Upper lobe of left lung (tissue), 6 donors: ENCODE data around the gene GAS2L1. TPM values are rescaled to one million over a fixed set of nuclear protein-coding genes. Genes with fewer than 3 reads are reported as not detected.

ENCODE experiments used
- ATAC-seq, 2 donors: fragments of 200-7000 bp; cut with Tn5 transposase; one replicate each; pipeline ENCODE4 v1.9.1; 2022; ENCODE audit warnings: mild to moderate bottlenecking in 2 of 2, moderate library complexity in 2 of 2; ENCODE audit not compliant: low FRiP score in 2 of 2
- DNase-seq, 2 donors: peaks; one replicate each; pipeline ENCODE4 v3.0.0-alpha.2; 2019 to 2020
- H3K27ac ChIP-seq, 4 donors: fragments of 200-600 bp; sonication (generic); one replicate each; pipeline ENCODE4 v1.5.1; 2016 to 2019
- H3K27me3 ChIP-seq, 4 donors: fragments of 200-600 bp; sonication (generic); one replicate each; pipeline ENCODE4 v1.5.1; 2017 to 2019
- H3K36me3 ChIP-seq, 4 donors: fragments of 200-600 bp; sonication (generic); one replicate each; pipeline ENCODE4 v1.5.1; 2016 to 2019
- H3K4me1 ChIP-seq, 4 donors: fragments of 200-600 bp; sonication (generic); one replicate each; pipeline ENCODE4 v1.5.1; 2018 to 2019
- H3K4me3 ChIP-seq, 4 donors: fragments of 200-600 bp; sonication (generic); one replicate each; pipeline ENCODE4 v1.5.1; 2017 to 2019; ENCODE audit warnings: mild to moderate bottlenecking in 2 of 4, moderate library complexity in 1 of 4
- H3K9me3 ChIP-seq, 4 donors: fragments of 200-600 bp; sonication (generic); one replicate each; pipeline ENCODE4 v1.5.1; 2018 to 2019
- CTCF ChIP-seq, 6 experiments: fragments of 450-650 bp in 4 of 6; fragments of 200-600 bp in 2 of 6; sonication (generic) in 2 of 6; IDR thresholded peaks; one replicate each; pipeline ENCODE4 v1.5.1; 2016 to 2019; ENCODE audit warnings: antibody characterized with exemption in 6 of 6
- EP300 ChIP-seq, 4 donors: sonication (generic); formaldehyde crosslinking; IDR thresholded peaks; one replicate each; pipeline ENCODE4 v1.5.1; 2017; ENCODE audit warnings: antibody characterized with exemption in 4 of 4, control low read depth in 2 of 4
- POLR2A ChIP-seq, 4 donors: fragments of 450-650 bp; IDR thresholded peaks; one replicate each; pipeline ENCODE4 v1.5.1; 2016 to 2017; ENCODE audit warnings: antibody characterized with exemption in 4 of 4, mild to moderate bottlenecking in 2 of 4
- POLR2AphosphoS5 ChIP-seq, 2 donors: sonication (generic); formaldehyde crosslinking; IDR thresholded peaks; one replicate each; pipeline ENCODE4 v1.5.1; 2017; ENCODE audit warnings: antibody characterized with exemption in 2 of 2
- WGBS, 2 donors: methylation state at CpG; one replicate each; pipeline ENCODE4 v1.1.5; 2017 to 2018; 5-methylcytosine and 5-hydroxymethylcytosine counted together
- total RNA-seq, 6 donors: library from RNA; depleted of rRNA in 4 of 6; stranded (reverse); fragments of >200 nt in 4 of 6; gene quantifications; one replicate each; pipeline versions ENCODE4 v1.1.0 to v1.2.1, GENCODE V29; 2016 to 2021
- donor health status: DM: no; HTN: no; CAD: no; lungs with moderate emphysema.
- donor health status: DM: no; HTN: yes; CAD: no; lungs with severe emphysema.

GAS2L1 gene
- total RNA-seq, 6 donors from 2014 or later, result 14.4 to 63.4 (median 36.1) TPM

- DNase-seq (no peak), ATAC-seq (no peak)
- Histone ChIP-seq H3K36me3 (peaks cover 18 to 97% (median 82%) of the 10 kb centered on the region in 4 donors), H3K27ac (no peak overlapping the region), H3K27me3 (no peaks in the 10 kb centered on the region), H3K9me3 (no peaks in the 10 kb centered on the region), H3K4me1 (peaks cover 0 to 15% (median 4%) of the 10 kb centered on the region in 4 donors), H3K4me3 (no peak overlapping the region)
- no peak for TF ChIP-seq CTCF (IDR thresholded peaks at IDR 0.05)
- no peak for TF ChIP-seq POLR2AphosphoS5 (IDR thresholded peaks at IDR 0.05)
- TF ChIP-seq EP300 (IDR thresholded peaks at IDR 0.05), result no peak
- TF ChIP-seq POLR2A (IDR thresholded peaks at IDR 0.05), result no peak
- 96 to 100% methylated on average over 2 of the region's 2 CpGs for WGBS, 2 donors
These were observed 41.6 kb downstream of the GAS2L1 start for GRCh38 chr22:29348041-29348440.

- Histone ChIP-seq H3K27me3 (no peaks in the 10 kb centered on the region), H3K4me3 (no peak overlapping the region), H3K27ac (no peak overlapping the region), H3K36me3 (peaks cover 24 to 97% (median 87%) of the 10 kb centered on the region in 4 donors), H3K9me3 (no peaks in the 10 kb centered on the region), H3K4me1 (peaks cover 0 to 6% (median under 1%) of the 10 kb centered on the region in 4 donors)
- no peak for TF ChIP-seq EP300 (IDR thresholded peaks at IDR 0.05)
- TF ChIP-seq POLR2AphosphoS5 (IDR thresholded peaks at IDR 0.05), result no peak
- TF ChIP-seq POLR2A (IDR thresholded peaks at IDR 0.05), result no peak
- no peak for TF ChIP-seq CTCF (IDR thresholded peaks at IDR 0.05)
- ATAC-seq (no peak), DNase-seq (no peak)
- 95 to 96% methylated on average over 18 of the region's 18 CpGs for WGBS, 2 donors
These were observed 42.5 kb downstream of the GAS2L1 start for GRCh38 chr22:29348956-29349355.

- DNase-seq, result no peak
- no peak overlapping the region for H3K4me3 ChIP-seq
- H3K27ac ChIP-seq, result no peak overlapping the region
- H3K9me3 ChIP-seq, result no peaks in the 10 kb centered on the region
- peaks cover 0 to 2% (median 0%) of the 10 kb centered on the region in 4 donors for H3K4me1 ChIP-seq
- ATAC-seq, result no peak
- WGBS, 2 donors, result 95 to 97% methylated on average over 6 of the region's 6 CpGs
- H3K36me3 ChIP-seq, result peaks cover 36 to 100% (median 96%) of the 10 kb centered on the region in 4 donors
- no peak for TF ChIP-seq POLR2A (IDR thresholded peaks at IDR 0.05)
- no peak for TF ChIP-seq CTCF (IDR thresholded peaks at IDR 0.05)
- TF ChIP-seq POLR2AphosphoS5 (IDR thresholded peaks at IDR 0.05), result no peak
- TF ChIP-seq EP300 (IDR thresholded peaks at IDR 0.05), result no peak
- H3K27me3 ChIP-seq, result no peaks in the 10 kb centered on the region
These were observed 44.6 kb downstream of the GAS2L1 start for GRCh38 chr22:29351042-29351441.

GRCh38 chr22:29351891-29352290, 45.4 kb downstream of the GAS2L1 start:
- Histone ChIP-seq H3K36me3 (peaks cover 39 to 100% (median 96%) of the 10 kb centered on the region in 4 donors), H3K27me3 (no peaks in the 10 kb centered on the region), H3K9me3 (no peaks in the 10 kb centered on the region), H3K27ac (no peak overlapping the region), H3K4me1 (no peaks in the 10 kb centered on the region), H3K4me3 (no peak overlapping the region)
- TF ChIP-seq POLR2A (IDR thresholded peaks at IDR 0.05), result no peak
- no peak for TF ChIP-seq CTCF (IDR thresholded peaks at IDR 0.05)
- no peak for TF ChIP-seq EP300 (IDR thresholded peaks at IDR 0.05)
- TF ChIP-seq POLR2AphosphoS5 (IDR thresholded peaks at IDR 0.05), result no peak
- 94 to 100% methylated on average over 3 to 8 of the region's 9 CpGs for WGBS, 2 donors
- no peak for ATAC-seq
- DNase-seq, result no peak

- 89 to 97% methylated on average over 9 of the region's 9 CpGs for WGBS, 2 donors
- Histone ChIP-seq H3K4me1 (no peaks in the 10 kb centered on the region), H3K36me3 (peaks cover 40 to 100% (median 97%) of the 10 kb centered on the region in 4 donors), H3K9me3 (no peaks in the 10 kb centered on the region), H3K27me3 (no peaks in the 10 kb centered on the region), H3K27ac (no peak overlapping the region), H3K4me3 (no peak overlapping the region)
- ATAC-seq (no peak), DNase-seq (no peak)
- TF ChIP-seq CTCF (IDR thresholded peaks at IDR 0.05), result no peak
- no peak for TF ChIP-seq POLR2A (IDR thresholded peaks at IDR 0.05)
- no peak for TF ChIP-seq EP300 (IDR thresholded peaks at IDR 0.05)
- no peak for TF ChIP-seq POLR2AphosphoS5 (IDR thresholded peaks at IDR 0.05)
These were observed 46.3 kb downstream of the GAS2L1 start for GRCh38 chr22:29352778-29353177.
